GM19328 (cell line): ENCODE results near the gene CYP21A2.
"Not testable (repeated sequence)": the region's sequence is repeated elsewhere in the genome, so short reads cannot be mapped to it uniquely, and the experiment has no call there.

ENCODE experiments used
- ATAC-seq: cut with Tn5 transposase; IDR thresholded peaks from one replicate; pipeline ENCODE4 v1.9.1; 2021; ENCODE audit warnings: mild to moderate bottlenecking, moderate library complexity; ENCODE audit not compliant: unreplicated experiment

CYP21A2 gene

DNA sequence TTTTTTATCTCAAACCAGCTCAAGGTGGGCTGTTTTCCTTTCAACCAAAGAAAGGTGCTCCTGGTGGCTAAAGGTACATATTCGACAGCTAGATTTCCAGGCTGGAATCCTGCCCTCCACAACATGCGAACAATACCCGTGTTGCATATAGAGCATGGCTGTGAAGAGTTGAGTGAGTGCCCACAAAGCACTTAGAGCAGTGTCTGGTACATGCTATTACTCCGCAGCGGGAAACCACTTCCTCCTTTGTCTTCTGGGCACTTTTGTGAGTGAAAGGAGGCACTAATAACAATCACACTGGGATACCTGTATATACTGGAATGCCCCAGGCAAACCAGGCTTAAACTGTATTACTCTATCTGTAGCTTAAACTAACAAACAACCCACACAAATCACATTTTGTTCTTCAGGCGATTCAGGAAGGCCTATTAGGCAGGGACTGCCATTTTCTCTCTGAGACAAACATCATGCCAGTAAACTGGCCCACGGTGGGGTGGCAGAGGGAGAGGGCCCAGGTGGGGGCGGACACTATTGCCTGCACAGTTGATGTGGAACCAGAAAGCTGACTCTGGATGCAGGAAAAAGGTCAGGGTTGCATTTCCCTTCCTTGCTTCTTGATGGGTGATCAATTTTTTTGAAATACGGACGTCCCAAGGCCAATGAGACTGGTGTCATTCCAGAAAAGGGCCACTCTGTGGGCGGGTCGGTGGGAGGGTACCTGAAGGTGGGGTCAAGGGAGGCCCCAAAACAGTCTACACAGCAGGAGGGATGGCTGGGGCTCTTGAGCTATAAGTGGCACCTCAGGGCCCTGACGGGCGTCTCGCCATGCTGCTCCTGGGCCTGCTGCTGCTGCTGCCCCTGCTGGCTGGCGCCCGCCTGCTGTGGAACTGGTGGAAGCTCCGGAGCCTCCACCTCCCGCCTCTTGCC is at the start of gene CYP21A2:
CYP21A2 (plus strand) TSS at position 818 of the 927 bp plus-strand sequence; CDS start at position 826, 8 bp downstream.
- ATAC-seq, result not testable (repeated sequence)

GRCh38 chr6:31989363-31989762 is 48.9 kb upstream of the CYP21A2 start:
- ATAC-seq, result not testable (repeated sequence)

DNA sequence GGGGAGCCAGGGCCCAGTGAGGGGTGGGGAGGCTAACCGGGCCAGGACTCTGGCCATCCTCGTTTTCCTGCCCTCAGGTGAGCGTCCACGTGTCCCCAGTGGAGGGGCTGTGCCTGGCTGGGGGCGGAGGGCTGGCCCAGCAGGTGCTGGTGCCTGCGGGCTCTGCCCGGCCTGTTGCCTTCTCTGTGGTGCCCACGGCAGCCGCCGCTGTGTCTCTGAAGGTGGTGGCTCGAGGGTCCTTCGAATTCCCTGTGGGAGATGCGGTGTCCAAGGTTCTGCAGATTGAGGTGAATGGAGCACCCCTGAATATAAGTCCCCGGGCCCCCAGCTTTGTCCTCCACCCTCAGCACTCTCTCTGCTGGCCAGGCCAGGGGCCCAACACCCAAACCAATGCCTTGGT is 43.8 kb upstream of the CYP21A2 start:
- ATAC-seq, result not testable (repeated sequence)

DNA sequence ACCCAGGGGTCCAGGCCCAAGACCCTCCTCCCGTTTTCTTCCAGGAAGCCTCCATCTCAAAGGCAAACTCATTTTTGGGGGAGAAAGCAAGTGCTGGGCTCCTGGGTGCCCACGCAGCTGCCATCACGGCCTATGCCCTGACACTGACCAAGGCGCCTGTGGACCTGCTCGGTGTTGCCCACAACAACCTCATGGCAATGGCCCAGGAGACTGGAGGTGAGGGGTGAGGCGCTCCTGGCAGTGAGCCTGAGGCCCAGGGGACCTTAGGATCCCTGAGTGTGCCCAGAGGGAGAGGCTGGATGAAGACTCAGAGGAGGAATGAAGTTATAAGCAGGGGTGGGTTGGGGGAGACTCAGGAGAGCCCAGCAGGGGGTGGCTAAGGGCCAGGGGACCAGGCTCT is 41.8 kb upstream of the CYP21A2 start:
- ATAC-seq, result not testable (repeated sequence)

- not testable (repeated sequence) for ATAC-seq
These were observed 35.5 kb upstream of the CYP21A2 start for GRCh38 chr6:32002546-32003268.

- not testable (repeated sequence) for ATAC-seq
These were observed 34.9 kb upstream of the CYP21A2 start for GRCh38 chr6:32003301-32003700.

DNA sequence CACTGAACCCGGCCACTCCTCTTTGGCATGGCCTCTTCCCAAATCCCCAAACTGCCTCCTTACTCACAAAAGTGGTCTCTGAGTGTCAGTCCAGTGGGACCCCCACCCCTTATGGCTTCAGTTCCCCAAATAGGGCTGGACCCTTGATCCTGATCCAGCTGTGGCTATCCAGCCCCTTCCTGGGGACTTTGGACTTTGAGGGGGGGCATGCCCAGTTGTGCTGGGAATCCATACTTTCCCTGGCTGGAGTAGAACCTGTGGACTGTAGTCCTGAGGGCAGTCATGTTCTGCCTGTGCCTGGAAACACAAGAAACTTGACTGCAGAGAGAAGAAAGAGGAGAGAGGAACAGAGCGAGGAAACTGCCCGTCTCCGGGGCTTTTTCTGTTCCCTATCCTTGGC is 33.8 kb upstream of the CYP21A2 start:
- ATAC-seq, result not testable (repeated sequence)

- not testable (repeated sequence) for ATAC-seq
These were observed 33.2 kb upstream of the CYP21A2 start for GRCh38 chr6:32004864-32005537.

GRCh38 chr6:32005538-32005880 is 32.7 kb upstream of the CYP21A2 start:
- not testable (repeated sequence) for ATAC-seq

- not testable (repeated sequence) for ATAC-seq
These were observed 32.2 kb upstream of the CYP21A2 start for GRCh38 chr6:32005991-32006529.

DNA sequence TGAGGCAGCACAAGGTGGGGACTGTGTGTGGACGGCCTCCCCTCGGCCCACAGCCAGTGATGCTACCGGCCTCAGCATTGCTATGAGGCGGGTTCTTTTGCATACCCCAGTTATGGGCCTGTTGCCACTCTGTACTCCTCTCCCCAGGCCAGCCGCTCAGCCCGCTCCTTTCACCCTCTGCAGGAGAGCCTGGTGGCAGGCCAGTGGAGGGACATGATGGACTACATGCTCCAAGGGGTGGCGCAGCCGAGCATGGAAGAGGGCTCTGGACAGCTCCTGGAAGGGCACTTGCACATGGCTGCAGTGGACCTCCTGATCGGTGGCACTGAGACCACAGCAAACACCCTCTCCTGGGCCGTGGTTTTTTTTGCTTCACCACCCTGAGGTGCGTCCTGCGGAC is 31.1 kb upstream of the CYP21A2 start:
- not testable (repeated sequence) for ATAC-seq

- ATAC-seq, result not testable (repeated sequence)
These were observed 30.2 kb upstream of the CYP21A2 start for GRCh38 chr6:32008037-32008436.

GRCh38 chr6:32008616-32009015 is 29.6 kb upstream of the CYP21A2 start:
- ATAC-seq, result not testable (repeated sequence)

DNA sequence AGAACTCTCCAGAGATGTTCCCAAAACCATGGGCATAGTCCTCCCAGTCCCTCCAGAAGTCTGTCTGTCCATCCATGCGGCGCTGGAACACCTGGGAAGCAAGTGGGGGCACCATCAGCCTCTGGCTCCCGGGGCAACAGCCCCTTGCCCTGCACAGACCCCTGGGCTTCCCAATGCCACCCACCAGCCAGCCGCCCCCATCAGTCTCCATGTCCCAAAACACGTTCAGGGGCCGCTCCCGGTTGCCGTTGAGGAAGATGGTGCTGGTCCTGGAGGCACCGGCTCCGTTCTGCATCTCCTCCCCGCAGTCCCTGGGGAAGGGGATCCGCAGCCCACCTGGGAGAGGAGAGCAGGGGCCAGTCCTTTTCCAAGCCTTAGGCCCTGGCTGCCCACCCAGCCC is 28.7 kb upstream of the CYP21A2 start:
- not testable (repeated sequence) for ATAC-seq

- ATAC-seq, result not testable (repeated sequence)
These were observed 27.2 kb upstream of the CYP21A2 start for GRCh38 chr6:32010856-32011530.

DNA sequence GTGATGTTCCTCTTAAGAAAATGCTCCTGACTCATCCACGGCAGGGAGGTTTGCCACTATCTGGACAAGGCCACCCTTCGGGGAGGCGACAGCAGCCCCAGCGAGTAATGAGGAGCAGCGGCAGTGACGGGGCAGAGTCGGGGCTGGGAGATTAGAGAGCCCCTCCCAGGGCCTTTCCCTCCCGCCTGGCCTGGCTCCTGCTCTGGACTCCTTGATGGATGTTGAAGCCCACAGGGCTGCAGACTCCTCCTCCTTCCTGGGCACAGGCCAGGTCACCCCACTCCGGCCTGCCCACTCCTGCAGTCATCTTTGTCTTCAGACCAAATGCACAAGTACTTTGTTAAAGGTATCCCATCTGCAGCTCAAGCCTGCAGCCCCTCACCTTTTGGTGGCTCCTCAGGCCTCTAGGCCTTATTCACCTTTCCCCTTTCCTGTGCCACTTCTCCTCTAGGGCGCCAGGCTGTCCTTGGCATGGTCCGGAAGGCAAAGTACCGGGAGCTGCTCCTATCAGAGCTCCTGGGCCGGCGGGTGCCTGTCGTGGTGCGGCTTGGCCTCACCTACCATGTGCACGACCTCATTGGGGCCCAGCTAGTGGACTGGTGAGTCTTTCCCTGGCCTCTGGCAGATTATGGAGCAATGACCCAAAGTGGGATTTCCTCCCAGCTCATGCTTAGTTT is 25.1 kb upstream of the CYP21A2 start:
- not testable (repeated sequence) for ATAC-seq

DNA sequence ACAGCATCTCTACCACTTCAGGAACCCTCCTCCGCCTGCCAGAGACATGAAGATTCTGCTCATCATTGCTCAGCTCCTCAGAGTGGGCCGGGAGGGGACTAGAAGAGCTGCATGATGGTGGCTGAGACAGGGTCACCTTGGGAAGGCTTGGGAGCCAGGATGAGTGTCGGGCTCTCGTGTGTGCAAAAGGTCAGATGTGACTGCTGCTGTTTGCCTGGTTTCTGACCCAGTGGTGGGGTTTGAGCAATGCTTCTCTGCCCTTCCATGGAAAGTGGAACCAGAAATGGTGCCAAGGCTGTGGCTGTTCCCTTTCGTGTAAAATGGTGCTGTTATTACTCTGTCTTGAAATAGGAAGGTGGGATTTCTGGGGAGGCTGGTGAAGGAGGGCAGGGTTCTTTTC is 24.5 kb upstream of the CYP21A2 start:
- not testable (repeated sequence) for ATAC-seq

DNA sequence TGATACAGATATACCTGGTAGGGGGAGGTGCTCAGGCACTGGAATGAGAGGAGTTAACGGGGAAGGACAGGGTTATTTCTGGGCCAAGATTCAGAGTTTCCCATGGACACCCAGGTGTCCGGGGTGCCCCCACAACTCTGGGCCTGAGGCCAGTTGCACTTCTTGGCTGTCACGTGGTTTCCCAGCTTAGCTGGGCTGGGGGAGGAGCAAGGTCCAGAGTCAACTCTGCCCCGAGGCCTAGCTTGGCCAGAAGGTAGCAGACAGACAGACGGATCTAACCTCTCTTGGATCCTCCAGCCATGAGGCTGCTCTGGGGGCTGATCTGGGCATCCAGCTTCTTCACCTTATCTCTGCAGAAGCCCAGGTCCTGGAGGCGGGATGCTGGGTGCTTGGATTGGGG is 23.7 kb upstream of the CYP21A2 start, which contains the start of gene C4B:
C4B (plus strand) TSS at position 249 of the 400 bp plus-strand sequence; CDS start at position 300, 51 bp downstream.
- ATAC-seq, result not testable (repeated sequence)

GRCh38 chr6:32022100-32022499 is 16.1 kb upstream of the CYP21A2 start:
- ATAC-seq, result not testable (repeated sequence)

DNA sequence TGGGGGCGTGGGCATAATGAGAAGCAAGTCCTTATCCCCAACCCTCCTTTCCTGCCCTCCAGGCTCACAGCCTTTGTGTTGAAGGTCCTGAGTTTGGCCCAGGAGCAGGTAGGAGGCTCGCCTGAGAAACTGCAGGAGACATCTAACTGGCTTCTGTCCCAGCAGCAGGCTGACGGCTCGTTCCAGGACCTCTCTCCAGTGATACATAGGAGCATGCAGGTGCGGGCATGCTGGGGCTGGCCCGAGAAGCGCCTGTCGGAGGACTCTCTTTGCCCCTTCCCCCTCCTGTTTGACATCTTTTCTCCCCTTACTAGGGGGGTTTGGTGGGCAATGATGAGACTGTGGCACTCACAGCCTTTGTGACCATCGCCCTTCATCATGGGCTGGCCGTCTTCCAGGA is 9.6 kb upstream of the CYP21A2 start:
- ATAC-seq, result not testable (repeated sequence)
